Lung (tissue), 16 donors: ENCODE measurements around the gene IGLL1. TPM values are rescaled to one million over a fixed set of nuclear protein-coding genes. Genes with fewer than 3 reads are reported as not detected.
"Not testable (repeated sequence)": the region's sequence is repeated elsewhere in the genome, so short reads cannot be mapped to it uniquely, and the experiment has no call there.

Experiments used
- ATAC-seq: fragments of 200-7000 bp; cut with Tn5 transposase; one replicate; pipeline ENCODE4 v1.9.1; 2020; ENCODE audit warnings: moderate number of reproducible peaks; ENCODE audit not compliant: insufficient read depth, low FRiP score
- DNase-seq, 3 donors: peaks; one replicate each; pipeline ENCODE4 v3.0.0-alpha.2; 2013 to 2017
- H3K27ac ChIP-seq, 2 donors: one replicate each; pipeline ENCODE4 v1.5.1; 2013; ENCODE audit warnings: mild to moderate bottlenecking in 2 of 2, moderate library complexity in 2 of 2, control low read depth in 1 of 2, inconsistent platforms in 1 of 2, low read depth in 1 of 2, low read length in 1 of 2
- H3K27me3 ChIP-seq, 3 donors: one replicate each; pipeline ENCODE4 v1.5.1; 2013; ENCODE audit warnings: low read length in 2 of 3; ENCODE audit not compliant: control insufficient read depth in 3 of 3, insufficient read depth in 3 of 3
- H3K36me3 ChIP-seq, 4 donors: one replicate each; pipeline ENCODE4 v1.5.1; 2013; ENCODE audit warnings: low read length in 4 of 4, mild to moderate bottlenecking in 1 of 4, moderate library complexity in 1 of 4; ENCODE audit not compliant: control insufficient read depth in 4 of 4, insufficient read depth in 4 of 4
- H3K4me1 ChIP-seq, 5 donors: one replicate each; pipeline ENCODE4 v1.5.1; 2013; ENCODE audit warnings: low read length in 5 of 5, mild to moderate bottlenecking in 2 of 5, moderate library complexity in 1 of 5; ENCODE audit not compliant: control insufficient read depth in 5 of 5, insufficient read depth in 5 of 5
- H3K4me3 ChIP-seq: one replicate; pipeline ENCODE4 v1.5.1; 2013; ENCODE audit warnings: mild to moderate bottlenecking, control low read depth, moderate library complexity
- H3K9ac ChIP-seq, 2 donors: one replicate each; pipeline ENCODE4 v1.5.1; 2013; ENCODE audit warnings: low read length in 2 of 2, control low read depth in 1 of 2; ENCODE audit not compliant: insufficient read depth in 1 of 2
- H3K9me3 ChIP-seq, 4 donors: one replicate each; pipeline ENCODE4 v1.5.1; 2013; ENCODE audit warnings: low read length in 3 of 4, mild to moderate bottlenecking in 1 of 4, moderate library complexity in 1 of 4; ENCODE audit not compliant: control insufficient read depth in 4 of 4, insufficient read depth in 3 of 4
- CTCF ChIP-seq: IDR thresholded peaks from 2 replicates; pipeline ENCODE4 v1.5.1; 2012; ENCODE audit warnings: mild to moderate bottlenecking; ENCODE audit errors: control extremely low read depth, extremely low read depth
- WGBS, 2 donors: extraction: QIAGEN DNeasy Blood & Tissue Kit; methylation state at CpG; one replicate each; pipeline ENCODE4 v1.1.7; 2013; 5-methylcytosine and 5-hydroxymethylcytosine counted together
- long read RNA-seq, 5 donors: transcript quantifications; one replicate each; lab custom pipeline, GENCODE V29; 2026
- polyA plus RNA-seq, 2 donors: library from polyadenylated mRNA; stranded (reverse); fragments of 200-250 nt; gene quantifications; one replicate each; pipeline ENCODE4 v1.2.1, GENCODE V29; 2013
- total RNA-seq, 2 donors: library from RNA; depleted of rRNA in 1 of 2; stranded (reverse); fragments of >200 nt in 1 of 2; gene quantifications; one replicate each; pipeline ENCODE4 v1.2.1, GENCODE V29; 2014 to 2021
- donor health status: control.
- donor health status: control.
- donor health status: Bipolar disorder and iron deficiency.
- donor health status: healthy.
- donor health status: DM: yes; HTN: yes; CAD: no.

IGLL1 gene
- total RNA-seq = under 1 TPM in 1 of 2 donors, not detected in 1; 0.28 TPM
- polyA plus RNA-seq = under 1 TPM in 1 of 2 donors, not detected in 1; 0.16 TPM
- long read RNA-seq, donor 1, partial matches to known transcripts = 0 of 1 reads
- long read RNA-seq, donor 1, other reads (novel, unspliced or antisense) = 0 of 1 reads
- long read RNA-seq, donor 2 = 0 reads
- long read RNA-seq, donor 3 = 0 reads
- long read RNA-seq, donor 4, partial matches to known transcripts = 0 of 1 reads
- long read RNA-seq, donor 4, other reads (novel, unspliced or antisense) = 0 of 1 reads
- long read RNA-seq, donor 5 = 0 reads

GRCh38 chr22:23579870-23580575 is at the start of gene IGLL1:
TSS of gene IGLL1 (minus strand) at chr22:23580290. CDS start at chr22:23580190, 100 bp downstream.
- no peak for TF ChIP-seq CTCF
- Histone ChIP-seq H3K9ac (no peak within 1 kb of the TSS), H3K4me1 (no peaks in the 10 kb centered on the region), H3K36me3 (no peaks in the 10 kb centered on the region), H3K4me3 (no peak within 1 kb of the TSS), H3K9me3 (no peaks in the 10 kb centered on the region), H3K27me3 (no peaks in the 10 kb centered on the region), H3K27ac (no peak within 1 kb of the TSS)
- ATAC-seq (no peak), DNase-seq (no peak)
- WGBS, 2 donors = 42 to 61% methylated on average over 12 of the region's 12 CpGs

GRCh38 chr22:23628056-23628743 is 48.1 kb upstream of the IGLL1 start:
- not testable (repeated sequence) for H3K27me3 ChIP-seq, ATAC-seq, H3K9ac ChIP-seq, H3K9me3 ChIP-seq, H3K4me3 ChIP-seq, DNase-seq, H3K36me3 ChIP-seq, H3K27ac ChIP-seq, H3K4me1 ChIP-seq
- 72 to 75% methylated on average over 6 of the region's 6 CpGs for WGBS, 2 donors

- DNase-seq = peak in 2 of 3 donors; percentile 4 to 9
- not testable (repeated sequence) for H3K4me1 ChIP-seq, H3K9ac ChIP-seq, ATAC-seq, H3K36me3 ChIP-seq, H3K27me3 ChIP-seq, H3K4me3 ChIP-seq, H3K9me3 ChIP-seq, H3K27ac ChIP-seq
- TF ChIP-seq CTCF = peak; percentile 7
- 61 to 66% methylated on average over 3 of the region's 3 CpGs for WGBS, 2 donors
Measured at GRCh38 chr22:23627401-23628055, 47.4 kb upstream of the IGLL1 start.
